ENCODE results near the gene INSRR.

The INSRR gene

GRCh38 chr1:156869455-156869854, 10.5 kb upstream of the INSRR start:
- H2BK12ac ChIP-seq (ENCODE audit: low read length) = no peak overlapping the region
- H3K4me2 ChIP-seq (ENCODE audit: low read length) = no peak overlapping the region
- H4K91ac ChIP-seq (ENCODE audit: low read depth, low read length) = no peak overlapping the region
- no peak overlapping the region for H3K23ac ChIP-seq (ENCODE audit: low read length)
- H3K4ac ChIP-seq (ENCODE audit: low read depth, low read length) = no peak overlapping the region
- no peak overlapping the region for H2AK5ac ChIP-seq (ENCODE audit: low read length)
- no peaks in the 10 kb centered on the region for H3K79me1 ChIP-seq (ENCODE audit: low read length)
- no peak overlapping the region for H3K18ac ChIP-seq (ENCODE audit: low read length)
- H2BK120ac ChIP-seq (ENCODE audit: insufficient read depth, low read length, poor library complexity) = no peak overlapping the region
- H3K27ac ChIP-seq (ENCODE audit: low read depth, low read length) = no peak overlapping the region
- no peak for DNase-seq
- no peak overlapping the region for H3K14ac ChIP-seq (ENCODE audit: low read length)
- no CpG with 5 or more reads among the region's 9 CpGs for WGBS (ENCODE audit: extremely low coverage, insufficient coverage, insufficient read length)
- H4K12ac ChIP-seq (ENCODE audit: low read depth, low read length) = no peak overlapping the region
- H3K9ac ChIP-seq (ENCODE audit: low read length) = no peak overlapping the region
- no peaks in the 10 kb centered on the region for H3K36me3 ChIP-seq (ENCODE audit: control insufficient read depth in 1 of 2, insufficient read depth in 2 of 2, low read length in 2 of 2)
- H2BK5ac ChIP-seq (ENCODE audit: low read depth, low read length, poor library complexity) = no peak overlapping the region
- no peak overlapping the region for H2AFZ ChIP-seq (ENCODE audit: insufficient read depth, low read length, poor library complexity)
- no peaks in the 10 kb centered on the region for H3K4me1 ChIP-seq (ENCODE audit: control insufficient read depth in 1 of 2, insufficient read depth in 2 of 2, low read length in 2 of 2)
- no peak overlapping the region for H4K8ac ChIP-seq (ENCODE audit: low read depth, low read length)
- no peaks in the 10 kb centered on the region for H3K9me3 ChIP-seq (ENCODE audit: insufficient read depth, low read depth, low read length)
- no peaks in the 10 kb centered on the region for H3K27me3 ChIP-seq (ENCODE audit: insufficient read depth, low read length)
- H3K79me2 ChIP-seq (ENCODE audit: control insufficient read depth, insufficient read depth, low read length, poor library complexity) = no peaks in the 10 kb centered on the region
- no peak overlapping the region for H3K4me3 ChIP-seq (ENCODE audit: low read depth, low read length)

GRCh38 chr1:156868341-156868740, 9.4 kb upstream of the INSRR start:
- peaks cover 2 to 3% of the 10 kb centered on the region in 2 experiments for H3K4me1 ChIP-seq (ENCODE audit: control insufficient read depth in 1 of 2, insufficient read depth in 2 of 2, low read length in 2 of 2)
- no peak overlapping the region for H3K14ac ChIP-seq (ENCODE audit: low read length)
- no peak overlapping the region for H2AK5ac ChIP-seq (ENCODE audit: low read length)
- no peak overlapping the region for H2AFZ ChIP-seq (ENCODE audit: insufficient read depth, low read length, poor library complexity)
- no peak overlapping the region for H2BK5ac ChIP-seq (ENCODE audit: low read depth, low read length, poor library complexity)
- H4K91ac ChIP-seq (ENCODE audit: low read depth, low read length) = no peak overlapping the region
- H3K79me1 ChIP-seq (ENCODE audit: low read length) = no peaks in the 10 kb centered on the region
- no peak for DNase-seq
- H3K9me3 ChIP-seq (ENCODE audit: insufficient read depth, low read depth, low read length) = peaks cover 1% of the 10 kb centered on the region
- no peak overlapping the region for H3K23ac ChIP-seq (ENCODE audit: low read length)
- H3K9ac ChIP-seq (ENCODE audit: low read length) = no peak overlapping the region
- no CpG with 5 or more reads among the region's 13 CpGs for WGBS (ENCODE audit: extremely low coverage, insufficient coverage, insufficient read length)
- H3K27ac ChIP-seq (ENCODE audit: low read depth, low read length) = no peak overlapping the region
- H2BK12ac ChIP-seq (ENCODE audit: low read length) = no peak overlapping the region
- H4K12ac ChIP-seq (ENCODE audit: low read depth, low read length) = no peak overlapping the region
- no peaks in the 10 kb centered on the region for H3K27me3 ChIP-seq (ENCODE audit: insufficient read depth, low read length)
- no peak overlapping the region for H3K4me2 ChIP-seq (ENCODE audit: low read length)
- H4K8ac ChIP-seq (ENCODE audit: low read depth, low read length) = no peak overlapping the region
- no peak overlapping the region for H2BK120ac ChIP-seq (ENCODE audit: insufficient read depth, low read length, poor library complexity)
- H3K18ac ChIP-seq (ENCODE audit: low read length) = no peak overlapping the region
- H3K36me3 ChIP-seq (ENCODE audit: control insufficient read depth in 1 of 2, insufficient read depth in 2 of 2, low read length in 2 of 2) = no peaks in the 10 kb centered on the region
- H3K4me3 ChIP-seq (ENCODE audit: low read depth, low read length) = no peak overlapping the region
- no peaks in the 10 kb centered on the region for H3K79me2 ChIP-seq (ENCODE audit: control insufficient read depth, insufficient read depth, low read length, poor library complexity)
- no peak overlapping the region for H3K4ac ChIP-seq (ENCODE audit: low read depth, low read length)

- no CpG with 5 or more reads among the region's 12 CpGs for WGBS (ENCODE audit: extremely low coverage, insufficient coverage, insufficient read length)
- H3K9ac ChIP-seq (ENCODE audit: low read length) = no peak overlapping the region
- H3K27me3 ChIP-seq (ENCODE audit: insufficient read depth, low read length) = peaks cover 7% of the 10 kb centered on the region
- H3K9me3 ChIP-seq (ENCODE audit: insufficient read depth, low read depth, low read length) = peaks cover 1% of the 10 kb centered on the region
- H3K4me2 ChIP-seq (ENCODE audit: low read length) = no peak overlapping the region
- no peak overlapping the region for H2BK5ac ChIP-seq (ENCODE audit: low read depth, low read length, poor library complexity)
- H2BK120ac ChIP-seq (ENCODE audit: insufficient read depth, low read length, poor library complexity) = no peak overlapping the region
- H3K27ac ChIP-seq (ENCODE audit: low read depth, low read length) = no peak overlapping the region
- no peaks in the 10 kb centered on the region for H3K79me1 ChIP-seq (ENCODE audit: low read length)
- H3K18ac ChIP-seq (ENCODE audit: low read length) = no peak overlapping the region
- no peak overlapping the region for H4K8ac ChIP-seq (ENCODE audit: low read depth, low read length)
- H4K91ac ChIP-seq (ENCODE audit: low read depth, low read length) = no peak overlapping the region
- H3K4me1 ChIP-seq (ENCODE audit: control insufficient read depth in 1 of 2, insufficient read depth in 2 of 2, low read length in 2 of 2) = peaks cover 4 to 9% of the 10 kb centered on the region in 2 experiments
- H3K23ac ChIP-seq (ENCODE audit: low read length) = no peak overlapping the region
- no peak overlapping the region for H4K12ac ChIP-seq (ENCODE audit: low read depth, low read length)
- no peaks in the 10 kb centered on the region for H3K79me2 ChIP-seq (ENCODE audit: control insufficient read depth, insufficient read depth, low read length, poor library complexity)
- H2AFZ ChIP-seq (ENCODE audit: insufficient read depth, low read length, poor library complexity) = no peak overlapping the region
- no peak for DNase-seq
- no peak overlapping the region for H2BK12ac ChIP-seq (ENCODE audit: low read length)
- H3K4ac ChIP-seq (ENCODE audit: low read depth, low read length) = no peak overlapping the region
- no peak overlapping the region for H3K14ac ChIP-seq (ENCODE audit: low read length)
- H3K4me3 ChIP-seq (ENCODE audit: low read depth, low read length) = no peak overlapping the region
- no peak overlapping the region for H2AK5ac ChIP-seq (ENCODE audit: low read length)
- no peaks in the 10 kb centered on the region for H3K36me3 ChIP-seq (ENCODE audit: control insufficient read depth in 1 of 2, insufficient read depth in 2 of 2, low read length in 2 of 2)
Observed at GRCh38 chr1:156866249-156866909, 7.5 kb upstream of the INSRR start.

GRCh38 chr1:156865865-156866248, 6.9 kb upstream of the INSRR start:
- Histone ChIP-seq H3K27ac (ENCODE audit: low read depth, low read length) (no peak overlapping the region), H3K9me3 (ENCODE audit: insufficient read depth, low read depth, low read length) (peaks cover 3% of the 10 kb centered on the region), H3K9ac (ENCODE audit: low read length) (no peak overlapping the region), H3K18ac (ENCODE audit: low read length) (no peak overlapping the region), H4K8ac (ENCODE audit: low read depth, low read length) (no peak overlapping the region), H3K4ac (ENCODE audit: low read depth, low read length) (no peak overlapping the region), H4K91ac (ENCODE audit: low read depth, low read length) (no peak overlapping the region), H2BK5ac (ENCODE audit: low read depth, low read length, poor library complexity) (no peak overlapping the region), H3K27me3 (ENCODE audit: insufficient read depth, low read length) (peaks cover 12% of the 10 kb centered on the region), H2AK5ac (ENCODE audit: low read length) (no peak overlapping the region), H2BK12ac (ENCODE audit: low read length) (no peak overlapping the region), H3K79me2 (ENCODE audit: control insufficient read depth, insufficient read depth, low read length, poor library complexity) (no peaks in the 10 kb centered on the region), H3K23ac (ENCODE audit: low read length) (no peak overlapping the region), H3K4me1 (ENCODE audit: control insufficient read depth in 1 of 2, insufficient read depth in 2 of 2, low read length in 2 of 2) (peaks cover 4 to 11% of the 10 kb centered on the region in 2 experiments), H4K12ac (ENCODE audit: low read depth, low read length) (no peak overlapping the region), H3K4me2 (ENCODE audit: low read length) (no peak overlapping the region), H3K4me3 (ENCODE audit: low read depth, low read length) (no peak overlapping the region), H3K79me1 (ENCODE audit: low read length) (no peaks in the 10 kb centered on the region), H2AFZ (ENCODE audit: insufficient read depth, low read length, poor library complexity) (no peak overlapping the region), H2BK120ac (ENCODE audit: insufficient read depth, low read length, poor library complexity) (no peak overlapping the region), H3K14ac (ENCODE audit: low read length) (no peak overlapping the region), H3K36me3 (ENCODE audit: control insufficient read depth in 1 of 2, insufficient read depth in 2 of 2, low read length in 2 of 2) (no peaks in the 10 kb centered on the region)
- WGBS (ENCODE audit: extremely low coverage, insufficient coverage, insufficient read length) = no CpG with 5 or more reads among the region's 4 CpGs
- no peak for DNase-seq

Measured in trophoblast cell (in vitro differentiated cells and primary cell).